Forelimb muscle (tissue), 1 donor: ENCODE results near the gene FRMD4A. TPM values are rescaled to one million over a fixed set of nuclear protein-coding genes. Genes with fewer than 3 reads are reported as not detected.
"Not testable (repeated sequence)": the region's sequence is repeated elsewhere in the genome, so short reads cannot be mapped to it uniquely, and the experiment has no call there.

Experiments used
- DNase-seq: peaks from one replicate; pipeline ENCODE4 v3.0.0-alpha.2; 2013; ENCODE audit warnings: low read depth
- polyA plus RNA-seq: library from polyadenylated mRNA; unstranded; fragments of 120-200 nt; gene quantifications from one replicate; pipeline ENCODE4 v1.2.1, GENCODE V29; 2013; ENCODE audit not compliant: insufficient read length

The FRMD4A gene
- polyA plus RNA-seq, 1 donor = 36.3 TPM

GRCh38 chr10:13722747-13723653 is 607.7 kb downstream of the FRMD4A start:
- no peak for DNase-seq

- DNase-seq = no peak
Observed at GRCh38 chr10:13721486-13721885, 609.2 kb downstream of the FRMD4A start.

- DNase-seq = no peak
Observed at GRCh38 chr10:13720699-13721098, 610.0 kb downstream of the FRMD4A start.

GRCh38 chr10:13719425-13719824 is 611.3 kb downstream of the FRMD4A start:
- no peak for DNase-seq

- DNase-seq = no peak
Observed at GRCh38 chr10:13718820-13719219, 611.9 kb downstream of the FRMD4A start.

GRCh38 chr10:13717936-13718772 is 612.6 kb downstream of the FRMD4A start:
- DNase-seq = no peak

GRCh38 chr10:13717571-13717935 is 613.2 kb downstream of the FRMD4A start:
- DNase-seq = no peak

GRCh38 chr10:13716081-13717071 is 614.3 kb downstream of the FRMD4A start:
- no peak for DNase-seq

GRCh38 chr10:13715596-13715995 is 615.1 kb downstream of the FRMD4A start:
- DNase-seq = not testable (repeated sequence)

- no peak for DNase-seq
Observed at GRCh38 chr10:13715100-13715499, 615.6 kb downstream of the FRMD4A start.

GRCh38 chr10:13712837-13713581 is 617.7 kb downstream of the FRMD4A start:
- no peak for DNase-seq

GRCh38 chr10:13712476-13712836 is 618.3 kb downstream of the FRMD4A start:
- DNase-seq = no peak

GRCh38 chr10:13711291-13711690 is 619.4 kb downstream of the FRMD4A start:
- no peak for DNase-seq

- DNase-seq = no peak
Observed at GRCh38 chr10:13709931-13710650, 620.6 kb downstream of the FRMD4A start.

- no peak for DNase-seq
Observed at GRCh38 chr10:13708256-13708990, 622.3 kb downstream of the FRMD4A start.

- DNase-seq = peak; percentile 92
Observed at GRCh38 chr10:13707156-13707881, 623.4 kb downstream of the FRMD4A start.

GRCh38 chr10:13706604-13707003 is 624.1 kb downstream of the FRMD4A start:
- no peak for DNase-seq

- DNase-seq = no peak
Observed at GRCh38 chr10:13706175-13706574, 624.5 kb downstream of the FRMD4A start.
